ENCODE measurements around the gene CNTLN.
"Not testable (repeated sequence)": the region's sequence is repeated elsewhere in the genome, so short reads cannot be mapped to it uniquely, and the experiment has no call there.

CNTLN gene

GRCh38 chr9:17134396-17135294, at the start of gene CNTLN:
CNTLN (plus strand) TSS chr9:17135040; CDS start chr9:17135066, 26 bp downstream.
- in situ Hi-C loops (cut with HindIII; ENCODE audit: low sequenced_read_pairs), result no loop called here

- in situ Hi-C loops (cut with HindIII; ENCODE audit: low sequenced_read_pairs), result no loop called here
Observed at GRCh38 chr9:17088566-17088965, 46.3 kb upstream of the CNTLN start.

GRCh38 chr9:17090041-17090440, 44.8 kb upstream of the CNTLN start:
- in situ Hi-C loops (cut with HindIII; ENCODE audit: low sequenced_read_pairs), result no loop called here

GRCh38 chr9:17116400-17116837, 18.4 kb upstream of the CNTLN start:
- in situ Hi-C loops (cut with HindIII; ENCODE audit: low sequenced_read_pairs), result no loop called here

- in situ Hi-C loops (cut with HindIII; ENCODE audit: low sequenced_read_pairs), result no loop called here
Observed at GRCh38 chr9:17117372-17117771, 17.5 kb upstream of the CNTLN start.

GRCh38 chr9:17120203-17120602, 14.6 kb upstream of the CNTLN start:
- in situ Hi-C loops (cut with HindIII; ENCODE audit: low sequenced_read_pairs), result no loop called here

GRCh38 chr9:17121264-17121663, 13.6 kb upstream of the CNTLN start:
- in situ Hi-C loops (cut with HindIII; ENCODE audit: low sequenced_read_pairs), result no loop called here

GRCh38 chr9:17130291-17130690, 4.5 kb upstream of the CNTLN start:
- in situ Hi-C loops (cut with HindIII; ENCODE audit: low sequenced_read_pairs), result no loop called here

GRCh38 chr9:17130725-17131124, 4.1 kb upstream of the CNTLN start:
- in situ Hi-C loops (cut with HindIII; ENCODE audit: low sequenced_read_pairs), result no loop called here

GRCh38 chr9:17131494-17131893, 3.3 kb upstream of the CNTLN start:
- in situ Hi-C loops (cut with HindIII; ENCODE audit: low sequenced_read_pairs), result no loop called here

GRCh38 chr9:17135295-17136160, 688 bp downstream of the CNTLN start:
- in situ Hi-C loops (cut with HindIII; ENCODE audit: low sequenced_read_pairs), result no loop called here

- in situ Hi-C loops (cut with HindIII; ENCODE audit: low sequenced_read_pairs), result no loop called here
Observed at GRCh38 chr9:17137566-17137965, 2.7 kb downstream of the CNTLN start.

GRCh38 chr9:17138503-17138902, 3.7 kb downstream of the CNTLN start:
- in situ Hi-C loops (cut with HindIII; ENCODE audit: low sequenced_read_pairs), result no loop called here

- in situ Hi-C loops (cut with HindIII; ENCODE audit: low sequenced_read_pairs), result no loop called here
Observed at GRCh38 chr9:17140418-17140817, 5.6 kb downstream of the CNTLN start.

GRCh38 chr9:17148324-17148723, 13.5 kb downstream of the CNTLN start:
- in situ Hi-C loops (cut with HindIII; ENCODE audit: low sequenced_read_pairs), result no loop called here

GRCh38 chr9:17159469-17159868, 24.6 kb downstream of the CNTLN start:
- in situ Hi-C loops (cut with HindIII; ENCODE audit: low sequenced_read_pairs), result no loop called here

- in situ Hi-C loops (cut with HindIII; ENCODE audit: low sequenced_read_pairs), result no loop called here
Observed at GRCh38 chr9:17160327-17160726, 25.5 kb downstream of the CNTLN start.

- in situ Hi-C loops (cut with HindIII; ENCODE audit: low sequenced_read_pairs), result no loop called here
Observed at GRCh38 chr9:17165764-17166163, 30.9 kb downstream of the CNTLN start.

- in situ Hi-C loops (cut with HindIII; ENCODE audit: low sequenced_read_pairs), result no loop called here
Observed at GRCh38 chr9:17166346-17166745, 31.5 kb downstream of the CNTLN start.

- in situ Hi-C loops (cut with HindIII; ENCODE audit: low sequenced_read_pairs), result no loop called here
Observed at GRCh38 chr9:17171309-17172094, 36.7 kb downstream of the CNTLN start.

- in situ Hi-C loops (cut with HindIII; ENCODE audit: low sequenced_read_pairs), result not testable (repeated sequence)
Observed at GRCh38 chr9:17177496-17177895, 42.7 kb downstream of the CNTLN start.
